Loucy (cell line): ENCODE data around the gene EEPD1.
"Not testable (repeated sequence)": the region's sequence is repeated elsewhere in the genome, so short reads cannot be mapped to it uniquely, and the experiment has no call there.

Experiments used
- H2AFZ ChIP-seq: fragments of 200-600 bp; sonication (generic); 2 replicates; pipeline ENCODE4 v1.6.0; 2016; ENCODE audit warnings: antibody characterized with exemption, mild to moderate bottlenecking, low read length, moderate library complexity
- H3F3A ChIP-seq: fragments of 200-600 bp; 2 replicates; pipeline ENCODE4 v1.6.0; 2016; ENCODE audit warnings: antibody characterized with exemption, low read depth, mild to moderate bottlenecking
- H3K27me3 ChIP-seq: fragments of 200-600 bp; sonication (generic); 2 replicates; pipeline ENCODE4 v1.6.1; 2014; ENCODE audit warnings: low read length, mild to moderate bottlenecking; ENCODE audit not compliant: insufficient read depth, poor library complexity, severe bottlenecking
- H3K36me3 ChIP-seq: fragments of 200-600 bp; sonication (generic); 2 replicates; pipeline ENCODE4 v1.6.1; 2016; ENCODE audit warnings: low read length; ENCODE audit not compliant: insufficient read depth
- H3K4me1 ChIP-seq: fragments of 200-600 bp; sonication (generic); 2 replicates; pipeline ENCODE4 v1.5.1; 2014; ENCODE audit warnings: low read length, mild to moderate bottlenecking; ENCODE audit not compliant: insufficient read depth, poor library complexity, severe bottlenecking
- H3K4me2 ChIP-seq: fragments of 200-600 bp; sonication (generic); 2 replicates; pipeline ENCODE4 v1.6.0; 2014; ENCODE audit warnings: antibody characterized with exemption, low read length, low read depth, mild to moderate bottlenecking; ENCODE audit not compliant: poor library complexity, severe bottlenecking
- H3K4me3 ChIP-seq: fragments of 200-600 bp; sonication (generic); 2 replicates; pipeline ENCODE4 v1.5.1; 2014; ENCODE audit warnings: low read length, mild to moderate bottlenecking, mixed read lengths; ENCODE audit not compliant: poor library complexity, severe bottlenecking
- H3K79me2 ChIP-seq: fragments of 200-600 bp; sonication (generic); 2 replicates; pipeline ENCODE4 v1.6.1; 2014; ENCODE audit warnings: low read length; ENCODE audit not compliant: insufficient read depth
- H3K9ac ChIP-seq: fragments of 200-600 bp; sonication (generic); 2 replicates; pipeline ENCODE4 v1.6.0; 2014; ENCODE audit warnings: mild to moderate bottlenecking, low read depth, low read length, moderate library complexity; ENCODE audit not compliant: poor library complexity, severe bottlenecking
- H3K9me2 ChIP-seq: fragments of 200-600 bp; sonication (generic); replicated peaks from 2 replicates; pipeline ENCODE4 v1.6.1; 2016; ENCODE audit warnings: low read depth, low read length, mixed read lengths
- H3K9me3 ChIP-seq: fragments of 200-600 bp; sonication (generic); 2 replicates; pipeline ENCODE4 v1.6.1; 2014; ENCODE audit warnings: mild to moderate bottlenecking, antibody characterized with exemption, low read length, low read depth; ENCODE audit not compliant: insufficient read depth
- H4K20me1 ChIP-seq: fragments of 200-600 bp; sonication (generic); 2 replicates; pipeline ENCODE4 v1.6.0; 2014; ENCODE audit warnings: antibody characterized with exemption, low read length, mild to moderate bottlenecking; ENCODE audit not compliant: insufficient read depth, poor library complexity, severe bottlenecking
- CTCF ChIP-seq: fragments of 200-600 bp; sonication (generic); conservative IDR thresholded peaks from 2 replicates; pipeline ENCODE4 v1.5.1; 2014; ENCODE audit warnings: mild to moderate bottlenecking, antibody characterized with exemption, low read length
- EZH2phosphoT487 ChIP-seq: fragments of 200-600 bp; IDR thresholded peaks from 2 replicates; pipeline ENCODE4 v1.6.1; 2018; ENCODE audit warnings: antibody characterized with exemption, mild to moderate bottlenecking, moderate library complexity, borderline replicate concordance

EEPD1 gene

GRCh38 chr7:36253699-36254098 lies 100.6 kb downstream of the EEPD1 start:
- Histone ChIP-seq H3K27me3 (no peaks in the 10 kb centered on the region), H2AFZ (no peak overlapping the region), H3K4me3 (no peak overlapping the region), H3K9me2 (no peaks in the 10 kb centered on the region), H3K36me3 (no peaks in the 10 kb centered on the region), H4K20me1 (no peaks in the 10 kb centered on the region), H3K9me3 (peaks cover 4% of the 10 kb centered on the region; the same call in 1 of the 2 replicates), H3K79me2 (no peaks in the 10 kb centered on the region), H3K9ac (no peak overlapping the region), H3K4me2 (no peak overlapping the region), H3F3A (no peaks in the 10 kb centered on the region), H3K4me1 (no peaks in the 10 kb centered on the region)
- TF ChIP-seq EZH2phosphoT487 (no peak), CTCF (no peak)

- H3K27me3 ChIP-seq, H2AFZ ChIP-seq, H3F3A ChIP-seq, H3K4me2 ChIP-seq, H3K9me3 ChIP-seq, H3K79me2 ChIP-seq, H4K20me1 ChIP-seq, H3K9me2 ChIP-seq, H3K9ac ChIP-seq, H3K4me3 ChIP-seq, H3K36me3 ChIP-seq: not testable (repeated sequence)
- peaks cover 34% of the 10 kb centered on the region for H3K4me1 ChIP-seq
Measured at GRCh38 chr7:36258510-36259259, 105.6 kb downstream of the EEPD1 start.

GRCh38 chr7:36260481-36260880 lies 107.4 kb downstream of the EEPD1 start:
- H3K36me3 ChIP-seq = no peaks in the 10 kb centered on the region
- TF ChIP-seq CTCF (no peak), EZH2phosphoT487 (no peak)
- H3K9ac ChIP-seq = no peak overlapping the region
- H3K4me3 ChIP-seq = no peak overlapping the region
- H3K9me3 ChIP-seq = no peaks in the 10 kb centered on the region
- no peaks in the 10 kb centered on the region for H3F3A ChIP-seq
- H2AFZ ChIP-seq = no peak overlapping the region
- no peak overlapping the region for H3K4me2 ChIP-seq
- no peaks in the 10 kb centered on the region for H3K9me2 ChIP-seq
- H3K27me3 ChIP-seq = no peaks in the 10 kb centered on the region
- no peaks in the 10 kb centered on the region for H4K20me1 ChIP-seq
- peaks cover 47% of the 10 kb centered on the region for H3K4me1 ChIP-seq
- no peaks in the 10 kb centered on the region for H3K79me2 ChIP-seq
